Tibial nerve (tissue), 3 donors: ENCODE data around the gene RAB9B.

Experiments used
- POLR2A ChIP-seq, 2 donors: fragments of 450-650 bp; IDR thresholded peaks; one replicate each; pipeline ENCODE4 v1.6.1; 2017; ENCODE audit warnings: antibody characterized with exemption in 2 of 2, mild to moderate bottlenecking in 2 of 2, moderate library complexity in 2 of 2
- TF ChIP-seq, protein P1 (sequence below), 5 experiments: fragments of 200-600 bp in 3 of 5; fragments of 450-650 bp in 2 of 5; sonication (generic) in 3 of 5; IDR thresholded peaks; one replicate each; pipeline ENCODE4 v1.5.1; 2016 to 2019; ENCODE audit warnings: antibody characterized with exemption in 5 of 5, mild to moderate bottlenecking in 3 of 5, moderate library complexity in 2 of 5

DNA sequence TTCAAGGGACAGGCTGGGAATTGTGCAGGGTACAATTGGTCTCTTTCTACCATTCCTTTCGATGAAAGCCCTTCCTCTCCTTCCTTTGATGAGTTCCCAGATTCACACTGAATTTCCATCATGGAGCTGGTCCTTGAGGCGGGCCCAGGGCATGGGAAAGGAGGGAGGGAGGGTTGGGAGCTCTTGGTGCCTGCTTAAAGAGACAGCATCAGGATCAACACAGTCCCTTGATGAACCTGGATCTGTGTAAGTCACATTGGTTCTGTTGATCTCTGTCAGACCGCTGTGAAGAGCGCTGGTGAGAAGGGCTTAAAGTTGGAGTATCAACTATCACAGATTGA lies 51.0 kb downstream of the RAB9B start:
- TF ChIP-seq, protein P1, sequence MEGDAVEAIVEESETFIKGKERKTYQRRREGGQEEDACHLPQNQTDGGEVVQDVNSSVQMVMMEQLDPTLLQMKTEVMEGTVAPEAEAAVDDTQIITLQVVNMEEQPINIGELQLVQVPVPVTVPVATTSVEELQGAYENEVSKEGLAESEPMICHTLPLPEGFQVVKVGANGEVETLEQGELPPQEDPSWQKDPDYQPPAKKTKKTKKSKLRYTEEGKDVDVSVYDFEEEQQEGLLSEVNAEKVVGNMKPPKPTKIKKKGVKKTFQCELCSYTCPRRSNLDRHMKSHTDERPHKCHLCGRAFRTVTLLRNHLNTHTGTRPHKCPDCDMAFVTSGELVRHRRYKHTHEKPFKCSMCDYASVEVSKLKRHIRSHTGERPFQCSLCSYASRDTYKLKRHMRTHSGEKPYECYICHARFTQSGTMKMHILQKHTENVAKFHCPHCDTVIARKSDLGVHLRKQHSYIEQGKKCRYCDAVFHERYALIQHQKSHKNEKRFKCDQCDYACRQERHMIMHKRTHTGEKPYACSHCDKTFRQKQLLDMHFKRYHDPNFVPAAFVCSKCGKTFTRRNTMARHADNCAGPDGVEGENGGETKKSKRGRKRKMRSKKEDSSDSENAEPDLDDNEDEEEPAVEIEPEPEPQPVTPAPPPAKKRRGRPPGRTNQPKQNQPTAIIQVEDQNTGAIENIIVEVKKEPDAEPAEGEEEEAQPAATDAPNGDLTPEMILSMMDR (IDR thresholded peaks at IDR 0.05), result no peak
- no peak for TF ChIP-seq POLR2A (IDR thresholded peaks at IDR 0.05)
